Left ventricle myocardium inferior (tissue), 1 donor: ENCODE data around the gene AK9. TPM values are rescaled to one million over a fixed set of nuclear protein-coding genes. Genes with fewer than 3 reads are reported as not detected.

Experiments
- DNase-seq: peaks from one replicate; pipeline ENCODE4 v3.0.0-alpha.2; 2020
- H3K27ac ChIP-seq: fragments of 200-600 bp; replicated peaks from 2 replicates; pipeline ENCODE4 v1.8.0; 2021
- H3K27me3 ChIP-seq: fragments of 200-600 bp; 2 replicates; pipeline ENCODE4 v1.8.0; 2021; ENCODE audit warnings: low read depth
- H3K36me3 ChIP-seq: fragments of 200-600 bp; 2 replicates; pipeline ENCODE4 v1.8.0; 2021
- H3K4me1 ChIP-seq: fragments of 200-600 bp; 2 replicates; pipeline ENCODE4 v1.8.0; 2021
- H3K4me3 ChIP-seq: fragments of 200-600 bp; 2 replicates; pipeline ENCODE4 v1.8.0; 2021; ENCODE audit warnings: mild to moderate bottlenecking, moderate library complexity
- H3K9me3 ChIP-seq: fragments of 200-600 bp; replicated peaks from 2 replicates; pipeline ENCODE4 v1.8.0; 2021
- CTCF ChIP-seq: fragments of 200-600 bp; IDR thresholded peaks from 2 replicates; pipeline ENCODE4 v1.8.0; 2021; ENCODE audit warnings: antibody characterized with exemption, mild to moderate bottlenecking, borderline replicate concordance
- intact Hi-C: fragments of 100-400 bp; cut with micrococcal nuclease; formaldehyde crosslinking; loops from one replicate; pipeline ENCODE4 v1.11.0; 2022
- total RNA-seq: library from RNA; stranded (reverse); fragmentation: NEBNext Ultra II Directional; extraction: Animal tissue kit (Norgen Biotek cat#: 25700); gene quantifications from one replicate; pipeline ENCODE4 v1.2.1, GENCODE V29; 2021
- donor health status: DM: no; HTN: yes; CAD: no; lungs with severe emphysema.

Gene AK9
- total RNA-seq, 1 donor from 2014 or later: 12.6 TPM

GRCh38 chr6:109482905-109483734 is 207.9 kb downstream of the AK9 start, which contains the start of gene ZBTB24:
Gene ZBTB24 (minus strand): TSS chr6:109483219. CDS start chr6:109482026, 1,193 bp downstream.
- Histone ChIP-seq H3K4me3 (peak within 1 kb of the TSS; percentile 100), H3K27ac (peak within 1 kb of the TSS; percentile 87), H3K36me3 (peaks cover 16% of the 10 kb centered on the region), H3K9me3 (no peaks in the 10 kb centered on the region), H3K27me3 (no peaks in the 10 kb centered on the region), H3K4me1 (peaks cover 55% of the 10 kb centered on the region)
- DNase-seq: peak; percentile 90
- TF ChIP-seq CTCF: no peak
- intact Hi-C loops: no loop called here

GRCh38 chr6:109480993-109481480 is 210.0 kb downstream of the AK9 start:
- Histone ChIP-seq H3K27ac (no peak overlapping the region), H3K36me3 (peaks cover 26% of the 10 kb centered on the region), H3K9me3 (no peaks in the 10 kb centered on the region), H3K4me1 (peaks cover 66% of the 10 kb centered on the region), H3K4me3 (peak overlapping the region; percentile 100), H3K27me3 (no peaks in the 10 kb centered on the region)
- no peak for TF ChIP-seq CTCF
- no peak for DNase-seq
- intact Hi-C loops: no loop called here

- intact Hi-C loops: no loop called here
- TF ChIP-seq CTCF: no peak
- H3K27ac ChIP-seq: no peak overlapping the region
- peak overlapping the region; percentile 7 for H3K4me3 ChIP-seq
- H3K27me3 ChIP-seq: no peaks in the 10 kb centered on the region
- no peak for DNase-seq
- no peaks in the 10 kb centered on the region for H3K9me3 ChIP-seq
- H3K36me3 ChIP-seq: peaks cover 45% of the 10 kb centered on the region
- peaks cover 71% of the 10 kb centered on the region for H3K4me1 ChIP-seq
These were observed 212.0 kb downstream of the AK9 start for GRCh38 chr6:109478841-109479624.

GRCh38 chr6:109478222-109478805 is 212.7 kb downstream of the AK9 start:
- Histone ChIP-seq H3K4me3 (no peak overlapping the region), H3K27ac (no peak overlapping the region), H3K36me3 (peaks cover 52% of the 10 kb centered on the region), H3K9me3 (no peaks in the 10 kb centered on the region), H3K4me1 (peaks cover 66% of the 10 kb centered on the region), H3K27me3 (no peaks in the 10 kb centered on the region)
- TF ChIP-seq CTCF: no peak
- intact Hi-C loops: no loop called here
- DNase-seq: no peak

- no peak for DNase-seq
- TF ChIP-seq CTCF: no peak
- Histone ChIP-seq H3K36me3 (peaks cover 58% of the 10 kb centered on the region), H3K4me1 (peaks cover 63% of the 10 kb centered on the region), H3K4me3 (no peak overlapping the region), H3K27me3 (no peaks in the 10 kb centered on the region), H3K27ac (no peak overlapping the region), H3K9me3 (no peaks in the 10 kb centered on the region)
- intact Hi-C loops: no loop called here
These were observed 213.3 kb downstream of the AK9 start for GRCh38 chr6:109477725-109478124.
